Measurements from ENCODE around the gene NBEA.

Gene NBEA

DNA sequence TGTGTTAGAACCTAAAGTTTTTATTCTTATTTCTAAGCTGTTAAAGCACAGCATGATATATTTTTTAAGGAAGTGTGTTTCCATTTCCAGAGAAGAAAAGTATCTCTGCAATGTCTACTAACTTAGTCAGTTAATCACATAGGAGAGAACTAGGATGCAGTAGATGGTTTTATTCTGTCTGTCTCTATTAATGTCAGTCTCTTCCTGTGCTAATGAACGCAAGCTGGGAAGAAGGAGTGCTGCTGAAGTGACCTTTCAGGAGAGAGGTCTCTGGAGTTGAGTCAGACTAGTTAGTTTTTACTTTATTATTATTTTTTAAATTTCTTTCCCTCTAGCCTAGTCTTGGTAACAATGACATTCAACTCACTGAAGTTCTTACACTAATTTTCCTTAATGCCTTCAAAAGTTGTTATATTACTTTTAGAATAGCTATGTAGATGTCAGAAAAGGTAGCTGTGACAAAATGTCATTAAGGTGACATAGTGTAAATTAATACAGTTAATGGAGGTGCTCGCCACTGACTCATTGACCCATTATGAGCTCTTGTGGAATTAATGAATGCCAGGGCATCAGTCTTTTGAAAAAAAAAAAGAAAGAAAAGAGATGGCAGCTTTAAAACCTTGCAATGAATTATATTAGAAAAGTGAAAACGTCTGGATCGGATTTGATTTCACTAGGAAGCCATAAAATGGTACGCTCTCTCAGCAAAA lies 654.4 kb downstream of the NBEA start:
- Histone ChIP-seq H3K36me3 (ENCODE audit: control insufficient read depth in 1 of 2, insufficient read depth in 2 of 2, low read length in 2 of 2) (peaks cover 3 to 10% of the 10 kb centered on the region in 2 donors), H3K27ac (ENCODE audit: low read length) (no peak overlapping the region), H3K27me3 (ENCODE audit: low read depth, low read length) (no peaks in the 10 kb centered on the region), H3K4me1 (ENCODE audit: control insufficient read depth in 1 of 2, insufficient read depth in 2 of 2, low read length in 2 of 2) (peaks cover 0 to 12% of the 10 kb centered on the region in 2 donors), H3K4me3 (ENCODE audit: low read depth in 1 of 2, low read length in 2 of 2) (no peak overlapping the region), H3K9me3 (ENCODE audit: control insufficient read depth in 1 of 2, low read length in 2 of 2) (no peaks in the 10 kb centered on the region)

GRCh38 chr13:35597451-35597850 lies 655.4 kb downstream of the NBEA start:
- no peak overlapping the region for H3K27ac ChIP-seq (ENCODE audit: low read length)
- H3K9me3 ChIP-seq (ENCODE audit: control insufficient read depth in 1 of 2, low read length in 2 of 2) = no peaks in the 10 kb centered on the region
- H3K36me3 ChIP-seq (ENCODE audit: control insufficient read depth in 1 of 2, insufficient read depth in 2 of 2, low read length in 2 of 2) = peaks cover 3 to 8% of the 10 kb centered on the region in 2 donors
- no peaks in the 10 kb centered on the region for H3K27me3 ChIP-seq (ENCODE audit: low read depth, low read length)
- H3K4me1 ChIP-seq (ENCODE audit: control insufficient read depth in 1 of 2, insufficient read depth in 2 of 2, low read length in 2 of 2) = peaks cover 0 to 12% of the 10 kb centered on the region in 2 donors
- H3K4me3 ChIP-seq (ENCODE audit: low read depth in 1 of 2, low read length in 2 of 2) = no peak overlapping the region

DNA sequence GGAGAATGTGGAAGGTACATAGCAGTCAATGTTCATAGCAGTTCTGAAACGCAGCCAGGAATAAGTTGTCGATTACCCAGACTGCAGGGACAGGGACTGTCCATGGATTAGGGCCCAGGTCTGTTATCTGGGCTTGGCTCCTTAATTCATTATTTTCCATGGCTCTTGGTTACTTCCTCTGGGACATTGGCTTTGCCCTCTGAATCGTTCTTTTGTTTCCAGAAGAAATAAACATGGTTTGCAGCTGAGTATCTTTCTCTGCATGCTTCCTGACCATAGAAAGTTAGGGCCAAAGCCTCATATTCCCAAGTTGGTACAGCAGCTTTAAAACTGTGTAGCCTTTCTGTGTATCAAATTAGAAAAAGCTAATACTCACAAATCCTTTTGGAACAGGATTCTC lies 656.2 kb downstream of the NBEA start:
- H3K4me3 ChIP-seq (ENCODE audit: low read depth in 1 of 2, low read length in 2 of 2) = no peak overlapping the region
- no peak overlapping the region for H3K27ac ChIP-seq (ENCODE audit: low read length)
- H3K27me3 ChIP-seq (ENCODE audit: low read depth, low read length) = no peaks in the 10 kb centered on the region
- no peaks in the 10 kb centered on the region for H3K9me3 ChIP-seq (ENCODE audit: control insufficient read depth in 1 of 2, low read length in 2 of 2)
- peaks cover 0 to 12% of the 10 kb centered on the region in 2 donors for H3K4me1 ChIP-seq (ENCODE audit: control insufficient read depth in 1 of 2, insufficient read depth in 2 of 2, low read length in 2 of 2)
- peaks cover 0 to under 1% of the 10 kb centered on the region in 2 donors for H3K36me3 ChIP-seq (ENCODE audit: control insufficient read depth in 1 of 2, insufficient read depth in 2 of 2, low read length in 2 of 2)

GRCh38 chr13:35598790-35599369 lies 656.8 kb downstream of the NBEA start:
- Histone ChIP-seq H3K4me3 (ENCODE audit: low read depth in 1 of 2, low read length in 2 of 2) (no peak overlapping the region), H3K9me3 (ENCODE audit: control insufficient read depth in 1 of 2, low read length in 2 of 2) (no peaks in the 10 kb centered on the region), H3K27ac (ENCODE audit: low read length) (peak overlapping the region; percentile 32), H3K27me3 (ENCODE audit: low read depth, low read length) (no peaks in the 10 kb centered on the region), H3K4me1 (ENCODE audit: control insufficient read depth in 1 of 2, insufficient read depth in 2 of 2, low read length in 2 of 2) (peaks cover 0 to 12% of the 10 kb centered on the region in 2 donors), H3K36me3 (ENCODE audit: control insufficient read depth in 1 of 2, insufficient read depth in 2 of 2, low read length in 2 of 2) (no peaks in the 10 kb centered on the region)

DNA sequence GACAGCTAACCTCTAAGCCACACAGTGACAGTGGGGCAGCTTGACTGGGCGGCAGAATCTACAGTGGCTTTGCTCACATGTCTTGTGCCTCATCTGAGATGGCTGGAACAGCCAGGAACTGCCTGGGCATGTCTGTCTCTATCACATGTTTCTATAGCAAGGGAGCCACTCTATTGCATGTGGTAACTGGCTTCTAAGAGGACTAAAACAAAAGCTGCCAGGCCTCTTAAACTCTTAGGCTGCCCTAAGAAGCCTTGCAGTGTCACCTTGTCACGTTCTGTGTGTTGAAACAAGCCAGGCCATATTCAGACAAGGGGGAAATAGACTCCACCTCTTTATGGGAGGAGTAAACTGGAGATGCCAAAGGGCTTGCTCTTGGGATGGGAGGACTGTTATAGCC lies 657.3 kb downstream of the NBEA start:
- Histone ChIP-seq H3K36me3 (ENCODE audit: control insufficient read depth in 1 of 2, insufficient read depth in 2 of 2, low read length in 2 of 2) (no peaks in the 10 kb centered on the region), H3K4me3 (ENCODE audit: low read depth in 1 of 2, low read length in 2 of 2) (no peak overlapping the region), H3K4me1 (ENCODE audit: control insufficient read depth in 1 of 2, insufficient read depth in 2 of 2, low read length in 2 of 2) (peaks cover 0 to 12% of the 10 kb centered on the region in 2 donors), H3K27me3 (ENCODE audit: low read depth, low read length) (no peaks in the 10 kb centered on the region), H3K27ac (ENCODE audit: low read length) (peak overlapping the region; percentile 32), H3K9me3 (ENCODE audit: control insufficient read depth in 1 of 2, low read length in 2 of 2) (no peaks in the 10 kb centered on the region)

DNA sequence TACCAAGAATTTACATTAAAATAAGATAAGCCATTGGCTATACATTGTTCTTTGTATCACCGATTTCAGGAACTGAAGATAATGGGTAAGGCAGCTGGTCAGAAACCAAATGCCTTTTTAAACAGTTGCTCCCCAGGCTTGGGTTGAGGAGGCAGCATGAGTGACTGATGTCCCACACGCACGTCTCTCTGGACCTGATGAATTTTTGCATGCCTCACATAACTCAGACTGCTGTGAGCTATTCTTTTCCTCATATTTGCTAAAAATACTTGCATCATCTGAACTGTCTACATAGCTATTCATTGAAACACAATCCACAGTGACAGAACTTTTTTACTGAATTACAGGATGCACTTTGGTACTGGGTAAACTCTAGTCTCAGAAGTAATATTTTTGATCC lies 658.1 kb downstream of the NBEA start:
- no peak overlapping the region for H3K27ac ChIP-seq (ENCODE audit: low read length)
- H3K27me3 ChIP-seq (ENCODE audit: low read depth, low read length) = no peaks in the 10 kb centered on the region
- H3K9me3 ChIP-seq (ENCODE audit: control insufficient read depth in 1 of 2, low read length in 2 of 2) = no peaks in the 10 kb centered on the region
- H3K4me3 ChIP-seq (ENCODE audit: low read depth in 1 of 2, low read length in 2 of 2) = no peak overlapping the region
- no peaks in the 10 kb centered on the region for H3K36me3 ChIP-seq (ENCODE audit: control insufficient read depth in 1 of 2, insufficient read depth in 2 of 2, low read length in 2 of 2)
- peaks cover 0 to 12% of the 10 kb centered on the region in 2 donors for H3K4me1 ChIP-seq (ENCODE audit: control insufficient read depth in 1 of 2, insufficient read depth in 2 of 2, low read length in 2 of 2)

DNA sequence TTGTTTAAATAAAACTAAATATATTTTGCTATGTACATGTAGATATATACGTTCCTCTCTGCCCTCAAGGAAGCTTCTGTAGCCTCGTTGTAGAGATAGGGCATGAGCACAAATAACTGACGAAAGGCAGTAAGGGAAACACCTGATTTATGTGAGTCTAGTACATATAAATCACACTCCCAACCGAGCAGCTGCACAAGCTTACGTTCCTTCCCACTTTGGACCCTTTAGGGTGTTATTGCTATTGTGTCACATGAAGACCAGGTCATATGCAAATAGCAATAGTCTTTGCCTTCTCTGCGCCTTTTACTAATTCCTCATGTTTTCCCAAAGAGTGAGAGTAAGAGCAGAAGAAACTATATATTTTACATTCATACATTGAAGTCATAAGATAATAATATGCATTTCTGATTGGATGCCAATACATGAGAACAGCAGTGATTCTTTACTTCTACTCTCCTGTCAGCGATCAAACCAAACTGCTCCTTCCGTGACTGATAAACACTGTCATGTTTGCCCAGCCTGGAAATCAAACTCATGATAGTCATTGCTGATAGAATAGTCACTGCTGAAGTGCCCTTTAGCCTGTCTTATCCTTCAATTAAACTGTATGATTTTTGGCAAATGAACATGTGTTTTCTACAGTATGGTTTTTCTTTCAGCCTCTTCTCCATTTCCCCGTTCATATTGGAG lies 661.7 kb downstream of the NBEA start:
- Histone ChIP-seq H3K9me3 (ENCODE audit: control insufficient read depth in 1 of 2, low read length in 2 of 2) (no peaks in the 10 kb centered on the region), H3K4me3 (ENCODE audit: low read depth in 1 of 2, low read length in 2 of 2) (no peak overlapping the region), H3K27ac (ENCODE audit: low read length) (no peak overlapping the region), H3K4me1 (ENCODE audit: control insufficient read depth in 1 of 2, insufficient read depth in 2 of 2, low read length in 2 of 2) (peaks cover 0 to 5% of the 10 kb centered on the region in 2 donors), H3K36me3 (ENCODE audit: control insufficient read depth in 1 of 2, insufficient read depth in 2 of 2, low read length in 2 of 2) (no peaks in the 10 kb centered on the region), H3K27me3 (ENCODE audit: low read depth, low read length) (no peaks in the 10 kb centered on the region)

GRCh38 chr13:35614666-35615065 lies 672.6 kb downstream of the NBEA start:
- H3K27me3 ChIP-seq (ENCODE audit: low read depth, low read length) = no peaks in the 10 kb centered on the region
- H3K9me3 ChIP-seq (ENCODE audit: control insufficient read depth in 1 of 2, low read length in 2 of 2) = no peaks in the 10 kb centered on the region
- H3K4me3 ChIP-seq (ENCODE audit: low read depth in 1 of 2, low read length in 2 of 2) = no peak overlapping the region
- no peaks in the 10 kb centered on the region for H3K4me1 ChIP-seq (ENCODE audit: control insufficient read depth in 1 of 2, insufficient read depth in 2 of 2, low read length in 2 of 2)
- H3K27ac ChIP-seq (ENCODE audit: low read length) = no peak overlapping the region
- H3K36me3 ChIP-seq (ENCODE audit: control insufficient read depth in 1 of 2, insufficient read depth in 2 of 2, low read length in 2 of 2) = no peaks in the 10 kb centered on the region

- Histone ChIP-seq H3K4me3 (ENCODE audit: low read depth in 1 of 2, low read length in 2 of 2) (no peak overlapping the region), H3K27me3 (ENCODE audit: low read depth, low read length) (no peaks in the 10 kb centered on the region), H3K36me3 (ENCODE audit: control insufficient read depth in 1 of 2, insufficient read depth in 2 of 2, low read length in 2 of 2) (no peaks in the 10 kb centered on the region), H3K4me1 (ENCODE audit: control insufficient read depth in 1 of 2, insufficient read depth in 2 of 2, low read length in 2 of 2) (no peaks in the 10 kb centered on the region), H3K27ac (ENCODE audit: low read length) (no peak overlapping the region), H3K9me3 (ENCODE audit: control insufficient read depth in 1 of 2, low read length in 2 of 2) (no peaks in the 10 kb centered on the region)
These were observed 675.4 kb downstream of the NBEA start for GRCh38 chr13:35617420-35617819.

GRCh38 chr13:35618565-35619083 lies 676.6 kb downstream of the NBEA start:
- H3K9me3 ChIP-seq (ENCODE audit: control insufficient read depth in 1 of 2, low read length in 2 of 2) = no peaks in the 10 kb centered on the region
- no peaks in the 10 kb centered on the region for H3K27me3 ChIP-seq (ENCODE audit: low read depth, low read length)
- H3K36me3 ChIP-seq (ENCODE audit: control insufficient read depth in 1 of 2, insufficient read depth in 2 of 2, low read length in 2 of 2) = no peaks in the 10 kb centered on the region
- no peaks in the 10 kb centered on the region for H3K4me1 ChIP-seq (ENCODE audit: control insufficient read depth in 1 of 2, insufficient read depth in 2 of 2, low read length in 2 of 2)
- H3K4me3 ChIP-seq (ENCODE audit: low read depth in 1 of 2, low read length in 2 of 2) = no peak overlapping the region
- no peak overlapping the region for H3K27ac ChIP-seq (ENCODE audit: low read length)

- Histone ChIP-seq H3K4me3 (ENCODE audit: low read depth in 1 of 2, low read length in 2 of 2) (no peak overlapping the region), H3K36me3 (ENCODE audit: control insufficient read depth in 1 of 2, insufficient read depth in 2 of 2, low read length in 2 of 2) (no peaks in the 10 kb centered on the region), H3K27ac (ENCODE audit: low read length) (no peak overlapping the region), H3K9me3 (ENCODE audit: control insufficient read depth in 1 of 2, low read length in 2 of 2) (no peaks in the 10 kb centered on the region), H3K4me1 (ENCODE audit: control insufficient read depth in 1 of 2, insufficient read depth in 2 of 2, low read length in 2 of 2) (no peaks in the 10 kb centered on the region), H3K27me3 (ENCODE audit: low read depth, low read length) (no peaks in the 10 kb centered on the region)
These were observed 679.9 kb downstream of the NBEA start for GRCh38 chr13:35621989-35622388.
